ENCODE measurements around the gene CCL1.

- TF ChIP-seq, protein P1, sequence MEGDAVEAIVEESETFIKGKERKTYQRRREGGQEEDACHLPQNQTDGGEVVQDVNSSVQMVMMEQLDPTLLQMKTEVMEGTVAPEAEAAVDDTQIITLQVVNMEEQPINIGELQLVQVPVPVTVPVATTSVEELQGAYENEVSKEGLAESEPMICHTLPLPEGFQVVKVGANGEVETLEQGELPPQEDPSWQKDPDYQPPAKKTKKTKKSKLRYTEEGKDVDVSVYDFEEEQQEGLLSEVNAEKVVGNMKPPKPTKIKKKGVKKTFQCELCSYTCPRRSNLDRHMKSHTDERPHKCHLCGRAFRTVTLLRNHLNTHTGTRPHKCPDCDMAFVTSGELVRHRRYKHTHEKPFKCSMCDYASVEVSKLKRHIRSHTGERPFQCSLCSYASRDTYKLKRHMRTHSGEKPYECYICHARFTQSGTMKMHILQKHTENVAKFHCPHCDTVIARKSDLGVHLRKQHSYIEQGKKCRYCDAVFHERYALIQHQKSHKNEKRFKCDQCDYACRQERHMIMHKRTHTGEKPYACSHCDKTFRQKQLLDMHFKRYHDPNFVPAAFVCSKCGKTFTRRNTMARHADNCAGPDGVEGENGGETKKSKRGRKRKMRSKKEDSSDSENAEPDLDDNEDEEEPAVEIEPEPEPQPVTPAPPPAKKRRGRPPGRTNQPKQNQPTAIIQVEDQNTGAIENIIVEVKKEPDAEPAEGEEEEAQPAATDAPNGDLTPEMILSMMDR (IDR thresholded peaks at IDR 0.05), result no peak
- TF ChIP-seq POLR2A (IDR thresholded peaks at IDR 0.05), result no peak
These were observed 3.6 kb upstream of the CCL1 start for GRCh38 chr17:34366529-34367107.
